Stimulated activated CD4-positive, alpha-beta T cell treated with anti-CD3 and anti-CD28 coated beads, Interleukin-4, amount 100 ng/mL, for 24 hours (primary cell): ENCODE results near the gene EXD2.
"Not testable (repeated sequence)": the region's sequence is repeated elsewhere in the genome, so short reads cannot be mapped to it uniquely, and the experiment has no call there.

ENCODE experiments used
- DNase-seq: peaks from one replicate; pipeline ENCODE4 v3.0.0-alpha.2; 2020

Gene EXD2, protein sequence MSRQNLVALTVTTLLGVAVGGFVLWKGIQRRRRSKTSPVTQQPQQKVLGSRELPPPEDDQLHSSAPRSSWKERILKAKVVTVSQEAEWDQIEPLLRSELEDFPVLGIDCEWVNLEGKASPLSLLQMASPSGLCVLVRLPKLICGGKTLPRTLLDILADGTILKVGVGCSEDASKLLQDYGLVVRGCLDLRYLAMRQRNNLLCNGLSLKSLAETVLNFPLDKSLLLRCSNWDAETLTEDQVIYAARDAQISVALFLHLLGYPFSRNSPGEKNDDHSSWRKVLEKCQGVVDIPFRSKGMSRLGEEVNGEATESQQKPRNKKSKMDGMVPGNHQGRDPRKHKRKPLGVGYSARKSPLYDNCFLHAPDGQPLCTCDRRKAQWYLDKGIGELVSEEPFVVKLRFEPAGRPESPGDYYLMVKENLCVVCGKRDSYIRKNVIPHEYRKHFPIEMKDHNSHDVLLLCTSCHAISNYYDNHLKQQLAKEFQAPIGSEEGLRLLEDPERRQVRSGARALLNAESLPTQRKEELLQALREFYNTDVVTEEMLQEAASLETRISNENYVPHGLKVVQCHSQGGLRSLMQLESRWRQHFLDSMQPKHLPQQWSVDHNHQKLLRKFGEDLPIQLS

DNA sequence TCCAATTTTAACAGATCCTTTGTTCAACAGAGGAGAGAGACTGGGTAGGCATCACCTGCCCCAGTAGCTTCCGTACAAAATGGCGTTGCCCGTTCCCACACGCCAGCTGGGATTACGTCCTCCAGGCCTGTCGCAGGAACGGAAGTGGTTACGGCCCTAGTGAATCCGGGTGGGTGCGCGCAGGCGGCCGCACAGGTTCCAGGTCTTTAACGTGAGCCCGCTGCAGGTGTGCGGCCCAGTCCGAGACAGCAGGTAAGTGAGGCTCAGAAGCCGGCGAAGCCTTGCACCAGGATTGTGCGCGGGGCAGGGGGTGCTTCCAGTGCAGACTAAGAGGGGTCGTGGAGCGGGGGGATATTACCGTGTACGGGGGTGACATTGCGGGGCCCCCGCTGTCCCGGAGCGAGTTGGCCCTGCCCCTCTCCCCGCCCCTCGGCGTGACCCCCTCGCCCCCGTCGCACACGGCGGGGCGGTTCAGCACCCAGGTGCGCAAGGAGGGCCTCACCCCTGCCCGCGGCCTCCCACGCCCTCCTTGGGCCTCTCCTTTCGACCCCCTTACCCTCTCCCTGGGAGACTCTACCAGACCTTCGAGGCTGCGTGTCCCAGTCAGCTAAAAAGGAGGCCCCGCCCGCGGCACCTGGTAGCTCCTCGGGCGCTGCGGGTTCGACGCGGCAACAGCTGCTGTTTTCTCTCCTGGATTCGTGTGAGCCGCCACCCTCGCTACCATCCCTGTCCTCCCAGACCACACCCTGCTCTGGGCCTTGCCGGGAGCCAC lies at the start of gene EXD2:
Gene EXD2, plus strand, starts transcription at position 159 of the 772 bp plus-strand sequence. CDS start 17,973 bp downstream, outside the sequence.
- peak; percentile 80 for DNase-seq

DNA sequence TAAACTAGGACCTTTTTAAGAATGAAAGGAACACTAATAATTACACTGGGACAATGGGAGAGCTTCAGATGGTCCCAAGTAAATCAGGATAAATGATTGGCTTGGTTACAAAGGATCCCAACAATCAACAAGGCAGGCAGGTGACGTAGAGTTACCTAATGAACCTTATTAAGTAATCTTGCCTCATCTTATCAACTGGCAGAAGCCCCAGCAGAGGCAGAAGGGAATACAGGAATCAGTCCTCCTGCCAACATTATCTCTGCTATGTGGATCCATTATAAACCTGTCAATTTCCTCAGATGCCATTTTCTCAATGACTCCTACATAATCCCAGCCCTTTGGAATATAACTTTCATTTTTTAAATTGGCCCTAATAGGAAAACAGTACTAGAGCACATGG lies 49.7 kb upstream of the EXD2 start:
- DNase-seq, result no peak

DNA sequence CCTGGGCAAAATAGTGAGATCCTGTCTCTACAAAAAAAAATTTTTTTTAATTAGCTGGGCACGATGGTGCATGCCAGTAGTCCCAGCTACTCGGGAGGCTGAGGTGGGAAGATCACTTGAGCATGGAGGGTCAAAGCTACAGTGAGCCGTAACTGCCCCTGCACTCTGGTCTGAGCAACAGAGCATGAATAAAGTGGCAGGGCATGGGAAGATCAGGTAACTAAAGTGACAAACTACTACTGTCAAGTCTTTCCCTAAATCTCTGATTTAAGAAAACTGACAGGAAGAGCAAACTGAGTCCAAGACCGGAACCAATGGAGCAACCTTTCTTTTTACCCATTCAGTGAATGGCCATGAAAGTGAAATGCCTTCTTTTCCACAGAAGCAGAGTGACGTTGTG lies 49.2 kb upstream of the EXD2 start:
- no peak for DNase-seq

DNA sequence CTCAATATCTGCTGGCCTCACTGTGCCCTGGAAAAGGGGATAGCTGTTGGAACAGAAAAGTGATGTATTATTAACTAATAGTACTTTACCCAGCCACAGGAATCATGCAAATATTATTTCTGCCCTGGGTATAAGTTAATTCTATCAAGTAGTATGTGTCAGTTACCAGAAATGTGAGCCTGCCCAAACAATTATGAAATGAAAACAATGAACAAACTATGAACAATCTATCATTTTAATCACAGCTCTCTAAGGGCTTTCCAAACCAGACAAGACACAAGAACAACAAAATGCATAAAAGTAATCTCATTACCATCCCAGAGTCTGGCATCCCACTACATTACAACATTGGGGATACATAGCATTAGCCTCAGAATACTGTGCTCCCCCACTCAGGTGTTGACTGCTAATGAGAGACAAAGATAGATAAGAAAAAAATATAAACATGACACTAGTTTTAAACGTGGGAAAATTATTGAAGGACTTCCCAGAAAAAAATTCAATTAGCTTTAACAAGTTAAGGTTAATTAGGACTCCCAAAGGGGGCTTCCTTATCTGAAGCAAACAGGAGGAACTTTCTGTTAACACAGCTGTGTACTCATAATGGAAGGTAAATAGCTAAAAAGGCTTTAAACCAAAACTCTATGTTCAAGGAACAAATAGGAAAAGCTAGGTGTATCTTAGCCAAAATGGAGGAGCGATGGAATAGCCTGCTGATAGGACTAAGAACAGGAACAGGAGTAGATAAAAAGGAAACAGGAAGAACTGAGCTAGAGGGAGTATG lies 41.6 kb upstream of the EXD2 start:
- DNase-seq, result no peak

DNA sequence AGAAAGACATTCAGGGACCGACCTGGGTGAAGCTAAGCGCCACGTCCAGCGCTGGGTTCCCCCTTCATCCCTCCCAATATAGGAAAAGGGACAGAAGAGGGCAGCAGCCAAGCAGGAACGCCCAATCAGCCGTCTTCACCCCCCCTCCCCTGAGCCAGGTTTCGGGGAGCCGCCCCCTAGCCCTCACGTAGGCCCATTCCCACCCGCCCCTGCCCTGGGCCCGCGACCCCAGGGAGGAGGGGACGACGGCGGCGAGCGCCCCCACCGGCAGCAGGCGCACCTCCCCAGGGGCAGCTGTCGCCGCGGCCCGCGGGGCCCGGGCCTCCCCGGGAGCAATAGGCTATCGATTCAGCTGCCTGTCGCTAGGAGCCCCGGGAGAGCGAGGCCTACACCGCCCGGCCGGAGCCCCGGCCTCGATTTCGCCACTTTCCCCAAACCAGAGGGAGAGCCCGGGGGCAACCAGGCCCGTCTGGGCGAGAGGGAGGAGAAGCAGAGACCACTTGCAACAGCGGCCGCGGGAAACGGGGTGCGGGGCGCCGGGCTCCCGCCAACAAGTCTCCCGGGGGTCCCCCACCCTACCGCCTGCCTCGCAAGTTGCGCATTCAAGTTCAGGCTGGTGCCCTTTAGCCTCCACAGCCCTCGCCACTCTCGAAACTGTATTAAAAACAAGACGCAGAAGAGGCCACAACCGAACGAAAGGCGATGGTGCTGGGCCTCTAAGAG lies 39.7 kb upstream of the EXD2 start:
- peak; percentile 77 for DNase-seq

DNA sequence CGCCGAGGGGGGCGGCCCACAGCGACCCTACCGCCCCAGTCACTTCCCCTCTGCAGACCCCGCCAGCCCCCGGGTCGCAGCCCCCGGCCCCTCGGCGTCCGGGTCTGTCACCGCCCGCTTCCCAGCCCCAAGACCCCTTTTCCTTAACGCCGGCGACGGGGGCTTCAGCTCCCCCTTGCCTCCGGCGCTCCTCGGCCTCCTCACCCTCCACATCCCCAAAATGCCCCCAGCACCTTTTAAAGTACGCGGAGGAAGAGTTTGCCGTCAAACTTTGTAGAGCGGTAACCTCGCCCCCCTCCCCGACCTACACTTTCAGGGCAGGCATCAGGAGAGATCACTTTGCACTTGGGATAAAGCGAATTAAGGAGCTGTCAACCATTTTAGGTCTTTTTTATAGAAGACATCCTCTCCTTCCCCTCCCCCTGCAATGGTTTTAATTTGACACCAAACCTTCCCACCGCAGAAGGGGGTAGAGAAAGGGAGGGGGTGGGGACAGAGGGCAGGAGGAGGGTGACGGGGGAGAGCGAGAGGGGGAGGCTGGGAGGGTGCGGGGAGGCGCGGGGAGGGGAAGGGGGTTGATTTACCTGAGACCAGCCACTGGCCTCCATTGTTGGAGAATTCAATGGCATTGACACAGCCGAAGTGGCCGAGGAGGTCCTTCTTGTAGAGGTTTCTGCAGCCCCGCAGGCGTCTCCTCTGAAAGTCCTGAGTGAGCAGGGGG lies 39.0 kb upstream of the EXD2 start:
- peak; percentile 41 for DNase-seq

DNA sequence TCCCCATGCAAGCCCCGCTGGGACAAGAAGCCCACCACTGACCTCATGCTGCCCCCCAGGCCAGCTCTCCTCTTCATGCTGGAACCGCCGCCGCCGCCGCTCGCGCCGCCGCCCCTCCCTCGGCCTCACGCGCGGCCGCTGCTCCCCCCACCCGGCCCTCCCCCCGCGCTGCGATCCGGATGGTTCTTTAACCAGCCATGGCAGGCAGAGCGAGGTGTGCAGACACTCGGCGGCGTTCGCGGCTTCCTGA lies 38.5 kb upstream of the EXD2 start, which contains the start of gene DCAF5:
Gene DCAF5, minus strand, starts transcription at position 218 of the 250 bp plus-strand sequence. Its CDS starts 141 bp downstream, at position 77.
- DNase-seq, result peak; percentile 92

DNA sequence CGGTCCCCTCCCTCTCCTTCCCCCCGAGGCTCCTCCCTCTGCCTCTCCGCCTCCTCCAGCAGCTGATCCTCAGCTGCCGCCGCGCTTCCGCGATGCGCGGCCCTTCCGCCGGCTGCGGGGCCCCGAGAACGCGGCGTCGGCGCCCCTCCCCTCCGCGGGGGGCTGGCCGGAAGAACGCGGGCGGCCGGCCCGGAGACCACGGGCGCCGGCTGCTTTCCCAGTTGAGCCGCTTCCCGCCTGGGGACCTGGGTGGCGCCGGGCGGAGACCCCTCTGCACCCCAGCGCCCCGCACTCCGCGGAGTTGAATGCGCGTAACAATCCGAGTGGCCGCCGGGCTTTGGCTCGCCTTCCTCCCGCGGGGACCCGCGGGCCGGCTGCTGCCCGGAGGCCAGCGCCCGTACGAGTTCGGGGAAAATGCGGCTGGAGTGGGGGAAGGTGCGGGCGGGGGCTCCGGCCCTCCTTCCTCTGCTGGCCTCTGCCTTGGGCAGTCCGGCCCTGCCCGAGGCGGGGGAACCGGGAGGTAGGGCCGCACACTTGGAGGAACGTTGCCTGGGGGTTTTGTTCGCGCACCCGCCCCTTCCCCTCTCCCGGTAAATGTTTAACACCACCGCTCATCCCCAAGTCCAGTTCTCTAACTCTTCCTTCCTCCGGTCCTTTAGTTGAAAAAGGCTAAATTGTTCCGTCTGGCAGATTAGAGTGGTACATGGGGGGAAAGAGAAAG lies 38.0 kb upstream of the EXD2 start:
- no peak for DNase-seq

DNA sequence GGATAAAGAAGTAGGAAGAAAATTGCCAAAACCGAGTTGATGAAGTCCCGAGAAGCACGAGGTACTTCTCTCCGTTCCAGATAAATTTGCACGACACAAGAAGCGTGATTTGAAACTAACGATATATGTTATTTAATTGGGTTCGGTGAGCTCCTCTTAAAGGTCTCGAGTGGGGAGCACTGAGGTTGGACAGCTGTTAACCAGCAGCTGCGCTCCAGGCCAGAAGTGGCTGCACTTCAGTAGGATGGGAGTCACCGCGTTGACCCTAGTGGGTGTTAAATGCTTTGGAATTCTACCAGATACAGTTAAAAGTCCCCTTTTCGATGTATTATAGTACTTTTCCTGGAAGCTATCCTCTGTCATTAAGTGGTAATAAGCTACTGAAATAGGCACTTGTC lies 37.4 kb upstream of the EXD2 start:
- no peak for DNase-seq

DNA sequence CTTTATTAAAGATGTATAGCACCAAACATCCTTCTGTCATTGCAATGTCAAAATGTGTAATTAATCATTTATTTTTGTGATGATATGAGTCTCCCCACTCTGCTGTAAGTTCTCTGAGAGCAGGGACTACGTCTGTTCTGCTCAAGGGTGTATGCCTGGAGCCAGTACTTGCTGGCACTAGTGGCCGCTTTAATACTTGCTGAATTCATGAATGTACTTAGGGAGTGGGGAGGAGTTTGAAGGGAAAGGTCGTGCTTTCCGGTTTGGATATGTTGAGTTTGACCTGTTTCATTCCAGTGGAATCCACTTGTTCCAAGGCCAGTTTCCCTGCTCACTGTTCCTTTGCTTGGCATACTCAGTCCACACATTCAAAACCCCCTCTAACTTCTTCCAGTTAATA lies 36.5 kb upstream of the EXD2 start:
- DNase-seq, result no peak

DNA sequence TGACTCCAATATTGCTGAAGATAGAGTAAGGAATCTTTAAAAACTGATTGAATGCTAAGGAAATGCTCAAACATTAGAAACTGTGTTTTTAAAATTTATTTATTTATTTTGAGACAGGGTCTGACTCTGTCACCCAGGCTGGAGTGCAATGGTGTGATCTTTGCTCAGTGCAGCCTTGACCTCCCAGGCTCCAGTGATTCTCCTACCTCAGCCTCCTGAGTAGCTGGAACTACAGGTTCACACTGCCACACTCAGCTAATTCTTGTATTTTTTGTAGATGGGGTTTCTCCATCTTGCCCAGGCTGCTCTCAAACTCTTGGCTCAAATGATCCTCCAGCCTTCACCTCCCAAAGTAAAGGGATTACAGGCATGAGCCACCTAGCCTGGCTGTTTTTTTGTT lies 35.1 kb upstream of the EXD2 start:
- no peak for DNase-seq

DNA sequence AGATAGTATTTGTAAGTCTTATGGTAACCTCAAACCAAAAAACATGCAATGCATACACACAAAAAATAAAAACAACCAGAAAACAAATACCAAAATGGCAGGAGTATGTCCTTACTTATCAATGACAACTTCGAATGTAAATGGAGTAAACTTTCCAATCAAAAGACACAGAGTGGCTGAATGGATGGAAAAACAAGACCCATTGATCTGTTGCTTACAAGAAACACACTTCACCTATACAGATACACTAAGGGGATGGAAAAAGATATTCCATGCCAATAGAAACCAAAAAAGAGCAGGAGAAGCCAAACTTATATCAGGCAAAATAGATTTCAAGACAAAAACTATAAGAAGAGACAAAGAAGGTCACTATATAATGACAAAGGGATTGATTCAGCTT lies 29.7 kb upstream of the EXD2 start:
- DNase-seq, result no peak

DNA sequence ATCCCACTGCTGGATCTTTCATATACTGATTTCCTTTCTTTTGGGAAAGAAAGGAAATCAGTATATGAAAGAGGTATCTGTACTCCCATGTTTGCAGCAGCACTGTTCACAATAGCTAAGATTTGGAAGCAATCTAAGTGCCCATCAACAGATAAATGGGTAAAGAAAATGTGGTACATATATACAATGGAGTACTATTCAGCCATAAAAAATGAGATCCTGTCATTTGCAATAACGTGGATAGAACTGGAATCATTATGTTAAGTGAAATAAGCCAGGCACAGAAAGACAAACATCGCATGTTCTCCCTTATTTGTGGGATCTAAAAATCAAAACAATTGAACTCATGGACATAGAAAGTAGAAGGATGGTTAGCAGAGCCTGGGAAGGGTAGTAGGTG lies 25.5 kb upstream of the EXD2 start:
- DNase-seq, result not testable (repeated sequence)

DNA sequence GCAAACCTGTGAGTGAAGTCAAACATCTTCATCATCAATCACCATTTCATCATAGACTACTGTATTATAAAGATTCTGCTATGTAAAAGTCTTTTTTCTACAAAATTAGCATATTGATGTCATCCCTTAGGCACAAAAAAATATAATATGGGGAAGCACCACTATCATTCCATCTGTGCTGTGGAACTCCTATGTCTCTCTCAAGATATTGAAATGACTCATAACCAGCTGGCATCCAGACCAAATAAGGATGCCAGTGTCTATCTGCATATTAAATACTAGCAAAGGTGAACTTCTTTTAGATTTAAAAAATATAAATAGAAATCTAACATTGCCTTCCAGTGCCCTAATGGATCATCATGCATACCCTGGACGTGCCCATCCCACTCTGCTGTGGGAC lies 20.5 kb upstream of the EXD2 start:
- DNase-seq, result no peak

DNA sequence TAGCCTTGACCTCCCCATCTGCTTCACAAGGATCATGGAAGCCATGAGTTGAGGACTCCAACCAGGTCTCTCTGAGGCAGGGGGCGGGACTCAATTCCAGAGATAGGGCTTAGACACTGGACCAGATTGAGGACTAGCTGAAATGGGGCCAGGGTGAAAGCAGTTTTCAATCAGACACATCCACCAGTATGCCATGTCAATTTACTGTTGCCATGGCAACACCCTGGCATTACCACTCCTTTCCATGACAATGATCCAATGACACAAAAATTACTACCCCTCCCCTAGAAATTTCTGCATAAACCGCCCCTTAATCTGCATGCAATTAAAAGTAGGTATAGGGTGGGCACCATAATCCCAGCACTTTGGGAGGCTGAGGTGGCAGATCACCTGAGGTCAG lies 19.7 kb upstream of the EXD2 start:
- DNase-seq, result no peak

DNA sequence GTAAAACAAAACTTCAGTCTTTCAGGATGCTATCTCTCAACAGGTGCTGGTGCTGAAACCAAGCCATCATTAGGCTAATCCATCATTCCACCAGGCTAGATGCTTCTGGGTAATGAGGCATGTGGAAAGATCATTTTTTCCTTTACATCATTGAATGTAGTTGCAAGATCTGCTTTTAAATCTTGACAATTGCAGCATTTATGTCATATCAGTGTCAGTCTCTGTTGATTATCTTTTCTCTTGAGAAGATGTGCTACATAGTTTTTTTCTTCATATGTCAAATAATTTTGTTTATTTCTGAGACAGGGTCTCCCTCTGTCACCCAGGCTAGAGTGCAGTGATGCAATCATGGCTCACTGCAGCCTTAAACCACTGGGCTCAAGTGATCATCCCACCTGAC lies 16.2 kb upstream of the EXD2 start:
- DNase-seq, result no peak

DNA sequence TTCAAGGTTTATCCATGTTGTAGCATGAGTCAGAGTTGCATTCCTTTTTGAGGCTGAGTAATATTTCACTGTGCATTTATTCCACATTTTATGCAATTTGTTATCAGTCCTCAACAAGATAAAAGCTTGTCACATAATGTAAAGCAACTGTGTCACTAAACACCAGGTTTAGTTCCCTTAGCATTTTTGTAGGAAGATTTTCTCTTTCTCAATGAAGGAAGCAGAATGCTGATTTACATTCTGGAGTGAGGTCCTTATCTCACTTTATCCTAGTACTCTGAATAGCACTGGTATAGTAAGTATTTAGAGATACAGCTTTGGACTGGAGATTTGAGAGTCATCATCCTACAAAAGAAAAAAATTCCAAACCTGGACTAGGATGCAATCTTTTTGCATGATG lies 9.8 kb upstream of the EXD2 start:
- DNase-seq, result no peak

DNA sequence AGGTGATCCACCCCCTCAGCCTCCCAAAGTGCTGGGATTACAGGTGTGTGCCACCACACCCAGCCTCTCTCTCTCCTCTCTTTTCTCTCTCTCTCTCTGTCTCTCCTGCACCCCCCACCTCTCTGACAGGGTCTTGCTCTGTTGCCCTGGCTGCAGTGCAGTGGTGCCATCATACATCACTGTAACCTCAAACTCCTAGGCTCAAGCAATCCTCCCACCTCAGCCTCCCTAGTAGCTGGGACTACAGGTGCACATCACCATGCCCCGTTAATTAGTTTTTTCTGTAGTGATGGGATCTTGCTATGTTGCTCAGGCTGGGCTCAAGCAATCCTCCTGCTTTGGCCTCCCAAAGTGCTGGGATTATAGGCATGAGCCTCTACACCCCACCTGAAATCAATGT lies 8.7 kb upstream of the EXD2 start:
- DNase-seq, result not testable (repeated sequence)

DNA sequence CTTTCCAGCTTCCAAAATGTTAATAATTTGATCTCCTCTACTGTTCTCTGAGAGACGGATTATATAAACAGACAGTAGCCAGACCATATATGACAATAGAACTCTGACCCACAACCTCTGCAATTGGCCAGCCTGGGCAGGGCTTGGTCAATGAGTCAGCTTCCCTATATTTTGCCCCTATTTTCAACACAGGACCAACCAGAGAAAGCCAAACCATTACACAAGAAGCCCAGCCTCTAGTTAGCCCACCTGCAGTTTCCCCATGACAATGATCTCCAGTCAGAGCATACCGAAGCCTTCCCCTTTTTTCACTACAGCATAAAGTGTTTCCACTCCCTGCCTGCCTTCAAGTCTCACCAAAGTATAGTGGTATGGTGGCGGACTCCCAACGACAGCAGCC lies 7.6 kb upstream of the EXD2 start:
- no peak for DNase-seq

DNA sequence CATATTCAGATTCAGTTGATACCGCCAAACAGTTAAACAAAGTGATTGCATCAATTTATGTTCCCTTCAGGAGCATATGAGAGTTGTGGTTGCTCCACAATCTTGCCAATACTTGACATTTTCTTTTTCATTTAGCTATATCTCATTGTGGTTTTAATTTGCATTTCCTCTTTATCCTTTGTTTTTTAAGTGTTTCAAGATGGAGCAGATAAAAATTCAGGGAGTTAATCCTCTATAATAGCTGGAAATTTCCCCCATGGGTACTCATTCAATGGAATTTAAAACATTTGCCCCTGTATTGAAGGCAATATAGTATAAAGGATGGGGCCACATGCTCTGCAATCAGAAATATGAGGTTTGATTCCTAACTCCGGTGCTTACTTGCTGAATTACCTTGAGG lies 1.1 kb upstream of the EXD2 start:
- DNase-seq, result no peak

DNA sequence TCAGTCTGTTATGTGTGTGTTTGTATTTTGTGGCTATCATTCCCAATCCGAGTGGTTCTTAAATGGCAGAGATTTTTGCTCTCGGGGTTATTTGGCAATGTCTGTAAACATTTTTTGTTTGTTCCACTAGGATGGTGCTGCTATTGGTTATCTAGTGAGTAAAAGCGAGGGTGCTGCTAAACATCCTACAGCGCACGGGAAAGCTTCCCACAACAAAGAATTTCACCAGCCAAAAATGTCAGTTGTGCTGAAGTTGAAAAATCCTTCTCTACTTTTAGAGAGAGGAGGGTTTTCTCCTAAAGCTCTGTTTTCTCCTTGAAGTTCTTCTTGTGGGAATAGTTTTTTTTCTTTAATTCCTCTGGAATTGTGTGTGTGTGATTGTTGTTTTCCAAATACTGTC lies 2.4 kb downstream of the EXD2 start:
- no peak for DNase-seq
